Thoracic aorta (tissue), 2 donors: ENCODE data around the gene KPNA4. TPM values are rescaled to one million over a fixed set of nuclear protein-coding genes. Genes with fewer than 3 reads are reported as not detected.
"Not testable (repeated sequence)": the region's sequence is repeated elsewhere in the genome, so short reads cannot be mapped to it uniquely, and the experiment has no call there.

Source experiments
- ATAC-seq: fragments of 150-250 bp; one replicate; pipeline ENCODE4 v1.8.0; 2017; ENCODE audit warnings: low read depth; ENCODE audit not compliant: insufficient number of reproducible peaks, low FRiP score
- DNase-seq: peaks from one replicate; pipeline ENCODE4 v3.0.0-alpha.2; 2020; ENCODE audit warnings: low spot score
- H3K27ac ChIP-seq, 2 donors: fragments of 200-600 bp; sonication (generic); 1 replicate in 1 of 2; 2 replicates in 1 of 2; pipeline ENCODE4 v1.5.1; 2016; ENCODE audit warnings: mild to moderate bottlenecking in 2 of 2, moderate library complexity in 2 of 2
- H3K27me3 ChIP-seq: fragments of 200-600 bp; sonication (generic); replicated peaks from 2 replicates; pipeline ENCODE4 v1.6.0; 2016; ENCODE audit warnings: mild to moderate bottlenecking; ENCODE audit not compliant: insufficient read depth
- H3K36me3 ChIP-seq: fragments of 200-600 bp; sonication (generic); one replicate; pipeline ENCODE4 v1.5.1; 2016
- H3K4me1 ChIP-seq, 2 donors: fragments of 200-600 bp; sonication (generic); 1 replicate in 1 of 2; 2 replicates in 1 of 2; pipeline versions ENCODE4 v1.5.1 to v1.6.0; 2016; ENCODE audit warnings: low read depth in 2 of 2, mild to moderate bottlenecking in 1 of 2; ENCODE audit not compliant: control insufficient read depth in 1 of 2
- H3K4me3 ChIP-seq: fragments of 200-600 bp; sonication (generic); 2 replicates; pipeline ENCODE4 v1.5.1; 2016; ENCODE audit warnings: mild to moderate bottlenecking
- H3K9me3 ChIP-seq: fragments of 200-600 bp; sonication (generic); 2 replicates; pipeline ENCODE4 v1.5.1; 2016
- total RNA-seq, 2 donors: library from RNA; depleted of rRNA; stranded (reverse); fragments of >200 nt; gene quantifications; one replicate each; pipeline versions ENCODE4 v1.1.0 to v1.2.3, GENCODE V29; 2016
- TF ChIP-seq, protein P1 (sequence below): fragments of 200-600 bp; sonication (generic); IDR thresholded peaks from one replicate; pipeline ENCODE4 v1.5.1; 2019; ENCODE audit warnings: antibody characterized with exemption

The KPNA4 gene
- total RNA-seq, 2 donors from 2014 or later: 24.2 to 58.1 TPM

GRCh38 chr3:160531311-160531710 is 34.1 kb downstream of the KPNA4 start:
- no peak for DNase-seq
- H3K9me3 ChIP-seq: no peaks in the 10 kb centered on the region
- no peak for ATAC-seq
- TF ChIP-seq, protein P1, sequence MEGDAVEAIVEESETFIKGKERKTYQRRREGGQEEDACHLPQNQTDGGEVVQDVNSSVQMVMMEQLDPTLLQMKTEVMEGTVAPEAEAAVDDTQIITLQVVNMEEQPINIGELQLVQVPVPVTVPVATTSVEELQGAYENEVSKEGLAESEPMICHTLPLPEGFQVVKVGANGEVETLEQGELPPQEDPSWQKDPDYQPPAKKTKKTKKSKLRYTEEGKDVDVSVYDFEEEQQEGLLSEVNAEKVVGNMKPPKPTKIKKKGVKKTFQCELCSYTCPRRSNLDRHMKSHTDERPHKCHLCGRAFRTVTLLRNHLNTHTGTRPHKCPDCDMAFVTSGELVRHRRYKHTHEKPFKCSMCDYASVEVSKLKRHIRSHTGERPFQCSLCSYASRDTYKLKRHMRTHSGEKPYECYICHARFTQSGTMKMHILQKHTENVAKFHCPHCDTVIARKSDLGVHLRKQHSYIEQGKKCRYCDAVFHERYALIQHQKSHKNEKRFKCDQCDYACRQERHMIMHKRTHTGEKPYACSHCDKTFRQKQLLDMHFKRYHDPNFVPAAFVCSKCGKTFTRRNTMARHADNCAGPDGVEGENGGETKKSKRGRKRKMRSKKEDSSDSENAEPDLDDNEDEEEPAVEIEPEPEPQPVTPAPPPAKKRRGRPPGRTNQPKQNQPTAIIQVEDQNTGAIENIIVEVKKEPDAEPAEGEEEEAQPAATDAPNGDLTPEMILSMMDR: no peak
- H3K36me3 ChIP-seq: peaks cover 6% of the 10 kb centered on the region
- no peak overlapping the region for H3K4me3 ChIP-seq
- H3K27me3 ChIP-seq: no peaks in the 10 kb centered on the region
- H3K27ac ChIP-seq: no peak overlapping the region
- H3K4me1 ChIP-seq: peaks cover 0 to 13% of the 10 kb centered on the region in 2 donors

GRCh38 chr3:160516391-160516790 is 49.0 kb downstream of the KPNA4 start:
- H3K27ac ChIP-seq, H3K27me3 ChIP-seq, H3K4me3 ChIP-seq, ATAC-seq, H3K9me3 ChIP-seq, H3K4me1 ChIP-seq, DNase-seq: not testable (repeated sequence)
- peaks cover 55% of the 10 kb centered on the region for H3K36me3 ChIP-seq

- H3K4me1 ChIP-seq: no peaks in the 10 kb centered on the region
- TF ChIP-seq, protein P1: no peak
- H3K27ac ChIP-seq: no peak overlapping the region
- H3K4me3 ChIP-seq: no peak overlapping the region
- ATAC-seq: no peak
- no peaks in the 10 kb centered on the region for H3K27me3 ChIP-seq
- no peaks in the 10 kb centered on the region for H3K9me3 ChIP-seq
- DNase-seq: no peak
- H3K36me3 ChIP-seq: peaks cover 32% of the 10 kb centered on the region
Observed at GRCh38 chr3:160501325-160501724, 64.0 kb downstream of the KPNA4 start.

DNA sequence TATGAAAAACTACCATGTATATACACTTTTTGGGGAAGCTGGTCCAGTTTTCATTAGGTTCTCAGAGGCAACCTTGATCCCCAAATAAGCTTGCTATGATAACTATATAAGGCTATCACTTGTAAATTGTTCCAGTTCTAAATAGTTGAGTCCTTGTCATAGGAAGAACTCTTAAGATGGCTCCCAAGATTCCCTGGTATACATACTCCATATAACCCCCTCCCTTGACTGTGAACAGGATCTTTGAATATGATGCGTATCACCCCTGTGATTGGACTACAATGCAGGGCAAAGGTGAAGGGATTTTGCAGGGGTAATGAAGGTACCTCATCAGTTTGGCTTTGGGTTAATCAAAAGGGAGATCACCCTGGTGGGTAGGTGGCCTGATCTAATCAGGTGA is 67.2 kb downstream of the KPNA4 start:
- H3K4me1 ChIP-seq: no peaks in the 10 kb centered on the region
- no peak for DNase-seq
- ATAC-seq: no peak
- no peaks in the 10 kb centered on the region for H3K9me3 ChIP-seq
- no peak overlapping the region for H3K27ac ChIP-seq
- peaks cover 26% of the 10 kb centered on the region for H3K36me3 ChIP-seq
- no peaks in the 10 kb centered on the region for H3K27me3 ChIP-seq
- no peak overlapping the region for H3K4me3 ChIP-seq
- TF ChIP-seq, protein P1: no peak

GRCh38 chr3:160490166-160490565 is 75.2 kb downstream of the KPNA4 start:
- no peaks in the 10 kb centered on the region for H3K36me3 ChIP-seq
- no peak overlapping the region for H3K27ac ChIP-seq
- H3K9me3 ChIP-seq: no peaks in the 10 kb centered on the region
- no peaks in the 10 kb centered on the region for H3K27me3 ChIP-seq
- TF ChIP-seq, protein P1: no peak
- ATAC-seq (no peak), DNase-seq (no peak)
- no peaks in the 10 kb centered on the region for H3K4me1 ChIP-seq
- H3K4me3 ChIP-seq: no peak overlapping the region

GRCh38 chr3:160486459-160486869 is 78.9 kb downstream of the KPNA4 start:
- Histone ChIP-seq H3K36me3 (no peaks in the 10 kb centered on the region), H3K9me3 (no peaks in the 10 kb centered on the region), H3K4me1 (no peaks in the 10 kb centered on the region), H3K27ac (no peak overlapping the region), H3K27me3 (no peaks in the 10 kb centered on the region), H3K4me3 (no peak overlapping the region)
- DNase-seq (no peak), ATAC-seq (no peak)
- TF ChIP-seq, protein P1: peak; percentile 47
